ENCODE measurements around the gene SLC12A5. TPM values are rescaled to one million over a fixed set of nuclear protein-coding genes. Genes with fewer than 3 reads are reported as not detected.

Gene SLC12A5
- total and polyA plus RNA-seq, 9 of the 15 experiments (the other 6 are each of a cell fraction or from before 2014, with no cell fraction given): 0.36 to 7.5 (median 2.1) TPM

GRCh38 chr20:46013829-46014516 lies 15.0 kb upstream of the SLC12A5 start (continued):
- TF ChIP-seq MGA (IDR thresholded peaks at IDR 0.05) (no peak), KAT8 (IDR thresholded peaks at IDR 0.05; ENCODE audit: low read depth) (no peak), GATA2 (CRISPR knock-in tag; IDR thresholded peaks at IDR 0.05) (no peak), TCF15 (CRISPR knock-in tag; IDR thresholded peaks at IDR 0.05) (no peak), HSF4 (CRISPR knock-in tag; IDR thresholded peaks at IDR 0.05; ENCODE audit: borderline replicate concordance) (no peak), ZNF444 (CRISPR knock-in tag; IDR thresholded peaks at IDR 0.05) (no peak), ZBTB11 (CRISPR knock-in tag; IDR thresholded peaks at IDR 0.05) (peak in 1 of 3 experiments; percentile 26; a peak in 1 of 6 replicates), ZNF143 (CRISPR knock-in tag; IDR thresholded peaks at IDR 0.05) (no peak), BDP1 (IDR thresholded peaks at IDR 0.05; ENCODE audit: insufficient read depth, insufficient read length) (no peak), YBX1 (IDR thresholded peaks at IDR 0.05) (no peak), KLF10 (CRISPR knock-in tag; IDR thresholded peaks at IDR 0.05) (no peak)

Measured in K562 (cell line).